ENCODE measurements around the gene FRMPD4.

GRCh38 chrX:12758291-12758690, 620.0 kb downstream of the FRMPD4 start:
- TF ChIP-seq, protein P1, sequence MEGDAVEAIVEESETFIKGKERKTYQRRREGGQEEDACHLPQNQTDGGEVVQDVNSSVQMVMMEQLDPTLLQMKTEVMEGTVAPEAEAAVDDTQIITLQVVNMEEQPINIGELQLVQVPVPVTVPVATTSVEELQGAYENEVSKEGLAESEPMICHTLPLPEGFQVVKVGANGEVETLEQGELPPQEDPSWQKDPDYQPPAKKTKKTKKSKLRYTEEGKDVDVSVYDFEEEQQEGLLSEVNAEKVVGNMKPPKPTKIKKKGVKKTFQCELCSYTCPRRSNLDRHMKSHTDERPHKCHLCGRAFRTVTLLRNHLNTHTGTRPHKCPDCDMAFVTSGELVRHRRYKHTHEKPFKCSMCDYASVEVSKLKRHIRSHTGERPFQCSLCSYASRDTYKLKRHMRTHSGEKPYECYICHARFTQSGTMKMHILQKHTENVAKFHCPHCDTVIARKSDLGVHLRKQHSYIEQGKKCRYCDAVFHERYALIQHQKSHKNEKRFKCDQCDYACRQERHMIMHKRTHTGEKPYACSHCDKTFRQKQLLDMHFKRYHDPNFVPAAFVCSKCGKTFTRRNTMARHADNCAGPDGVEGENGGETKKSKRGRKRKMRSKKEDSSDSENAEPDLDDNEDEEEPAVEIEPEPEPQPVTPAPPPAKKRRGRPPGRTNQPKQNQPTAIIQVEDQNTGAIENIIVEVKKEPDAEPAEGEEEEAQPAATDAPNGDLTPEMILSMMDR (IDR thresholded peaks at IDR 0.05; ENCODE audit: insufficient read depth, low read depth, low read length): no peak
- TF ChIP-seq EZH2 (IDR thresholded peaks at IDR 0.05; ENCODE audit: insufficient read depth, low read length): no peak

Data from astrocyte (in vitro differentiated cells and primary cell).